Endothelial cell of umbilical vein (primary cell): ENCODE measurements around the gene SLC25A21. TPM values are rescaled to one million over a fixed set of nuclear protein-coding genes. Genes with fewer than 3 reads are reported as not detected.

Source experiments
- BruUV-seq: library from RNA; stranded (reverse); fragments of 400-500 nt; replicated peaks from 2 replicates; lab custom pipeline; 2021; lab: Mats Ljungman, UMichigan
- CTCF ChIA-PET: fragments of 300-600, 350-600 bp; sonication (Branson Sonifier 250); formaldehyde crosslinking; loops from one replicate; lab custom pipeline; 2021; ENCODE audit warnings: antibody characterized with exemption, inconsistent platforms; lab: Charles Lee
- POLR2A ChIA-PET: fragments of 300-600, 350-600 bp; sonication (Branson Sonifier 250); formaldehyde crosslinking; loops from one replicate; lab custom pipeline; 2021; ENCODE audit warnings: antibody characterized with exemption, inconsistent platforms; lab: Charles Lee
- DNase-seq: peaks from one replicate; pipeline ENCODE4 v3.0.0-alpha.2; 2011; ENCODE audit warnings: low read depth, low spot score
- FAIRE-seq: peaks from 2 replicates; lab custom pipeline; 2011; peaks lifted over from hg19 to GRCh38; lab: Jason Lieb, UNC
- H2AFZ ChIP-seq: 2 replicates; pipeline ENCODE4 v1.6.0; 2012; ENCODE audit warnings: low read depth, low read length, control low read depth, inconsistent platforms
- H3K27ac ChIP-seq: 2 replicates; pipeline ENCODE4 v1.5.1; 2011; ENCODE audit warnings: low read depth, mild to moderate bottlenecking, control low read depth, low read length, moderate library complexity; ENCODE audit not compliant: insufficient read depth
- H3K27me3 ChIP-seq, 2 experiments: 2 replicates each; pipeline versions ENCODE4 v1.6.0 to v1.6.1; 2011; ENCODE audit warnings: low read length in 2 of 2, mixed read lengths in 1 of 2; ENCODE audit not compliant: control insufficient read depth in 2 of 2, insufficient read depth in 2 of 2
- H3K36me3 ChIP-seq, 2 experiments: 2 replicates in 1 of 2; 3 replicates in 1 of 2; pipeline ENCODE4 v1.5.1; 2011; ENCODE audit warnings: low read length in 2 of 2, mild to moderate bottlenecking in 1 of 2, moderate library complexity in 1 of 2; ENCODE audit not compliant: control insufficient read depth in 2 of 2, insufficient read depth in 2 of 2; ENCODE audit errors: extremely low read depth in 1 of 2
- H3K4me1 ChIP-seq: 3 replicates; pipeline ENCODE4 v1.5.1; 2011; ENCODE audit warnings: mild to moderate bottlenecking, low read length; ENCODE audit not compliant: control insufficient read depth, insufficient read depth; ENCODE audit errors: extremely low read depth
- H3K4me2 ChIP-seq: 2 replicates; pipeline ENCODE4 v1.6.1; 2011; ENCODE audit warnings: low read length, control low read depth, mixed read lengths; ENCODE audit not compliant: insufficient read depth
- H3K4me3 ChIP-seq, 3 experiments: fragments of 200-600 bp in 1 of 3; sonication (generic), shearing (Covaris generic) in 1 of 3; replicated peaks in 1 of 3; 2 replicates each; pipeline ENCODE4 v1.5.1; 2011 to 2016; ENCODE audit warnings: control low read depth in 3 of 3, low read length in 3 of 3, mild to moderate bottlenecking in 2 of 3, inconsistent platforms in 1 of 3, low read depth in 1 of 3, moderate library complexity in 1 of 3; ENCODE audit not compliant: insufficient read depth in 1 of 3
- H3K79me2 ChIP-seq: 2 replicates; pipeline ENCODE4 v1.6.0; 2012; ENCODE audit warnings: low read length, inconsistent platforms; ENCODE audit not compliant: control insufficient read depth, insufficient read depth
- H3K9ac ChIP-seq: replicated peaks from 2 replicates; pipeline ENCODE3; 2011; ENCODE audit warnings: low read length, control low read depth; ENCODE audit not compliant: insufficient read depth; ENCODE audit errors: extremely low read depth
- H3K9me1 ChIP-seq: replicated peaks from 3 replicates; pipeline ENCODE4 v1.6.0; 2011; ENCODE audit warnings: mild to moderate bottlenecking, low read length; ENCODE audit not compliant: control insufficient read depth, insufficient read depth; ENCODE audit errors: extremely low read depth
- H3K9me3 ChIP-seq: replicated peaks from 2 replicates; pipeline ENCODE4 v1.5.1; 2012; ENCODE audit warnings: low read length, inconsistent platforms; ENCODE audit not compliant: control insufficient read depth, insufficient read depth
- H4K20me1 ChIP-seq: replicated peaks from 2 replicates; pipeline ENCODE3; 2011; ENCODE audit warnings: mild to moderate bottlenecking, low read length; ENCODE audit not compliant: control insufficient read depth, insufficient read depth; ENCODE audit errors: extremely low read depth
- CTCF ChIP-seq, 2 donors: IDR thresholded peaks; 1 replicate in 1 of 2; 2 replicates in 1 of 2; pipeline ENCODE4 v1.5.1; 2011; ENCODE audit warnings: low read length in 2 of 2, mild to moderate bottlenecking in 2 of 2, moderate library complexity in 2 of 2, control low read depth in 1 of 2, inconsistent platforms in 1 of 2, low read depth in 1 of 2; ENCODE audit not compliant: insufficient read depth in 1 of 2; ENCODE audit errors: extremely low read depth in 1 of 2
- EZH2 ChIP-seq: IDR thresholded peaks from 2 replicates; pipeline ENCODE4 v1.6.1; 2012; ENCODE audit warnings: borderline replicate concordance, low read depth, mild to moderate bottlenecking, moderate library complexity, low read length, inconsistent platforms; ENCODE audit not compliant: severe bottlenecking
- FOS ChIP-seq: IDR thresholded peaks from 2 replicates; pipeline ENCODE4 v1.6.1; 2011; ENCODE audit warnings: mild to moderate bottlenecking, low read length, moderate library complexity, borderline replicate concordance; ENCODE audit not compliant: insufficient read depth
- GATA2 ChIP-seq: IDR thresholded peaks from 2 replicates; pipeline ENCODE4 v1.7.0; 2011; ENCODE audit warnings: low read depth, mild to moderate bottlenecking, moderate library complexity, mixed read lengths, low read length; ENCODE audit not compliant: insufficient read length, insufficient read depth
- JUN ChIP-seq: IDR thresholded peaks from 2 replicates; pipeline ENCODE4 v1.6.1; 2011; ENCODE audit warnings: borderline replicate concordance, low read depth; ENCODE audit not compliant: insufficient read length, insufficient read depth
- MAX ChIP-seq: IDR thresholded peaks from 2 replicates; pipeline ENCODE4 v1.6.1; 2011; ENCODE audit not compliant: insufficient read depth, insufficient read length
- MYC ChIP-seq: IDR thresholded peaks from one replicate; pipeline ENCODE4 v1.6.1; 2011; ENCODE audit warnings: mild to moderate bottlenecking, low read depth, low read length
- POLR2A ChIP-seq: IDR thresholded peaks from 2 replicates; pipeline ENCODE4 v1.6.1; 2012; ENCODE audit warnings: low read depth, mild to moderate bottlenecking, control low read depth, low read length
- POLR2AphosphoS5 ChIP-seq: IDR thresholded peaks from 2 replicates; pipeline ENCODE4 v1.6.1; 2012; ENCODE audit warnings: low read depth, mild to moderate bottlenecking, control low read depth, low read length, moderate library complexity; ENCODE audit not compliant: insufficient read depth
- dilution Hi-C: fragments of 300-500 bp; cut with MboI; formaldehyde crosslinking; loops from one replicate; pipeline ENCODE4 v1.15.0; 2019; ENCODE audit warnings: low sequenced_read_pairs; ENCODE audit not compliant: extremely low pct_ligation_motif_present
- intact Hi-C: fragments of 100-400 bp; cut with micrococcal nuclease; formaldehyde crosslinking; loops from one replicate; pipeline ENCODE4 v1.10.0; 2022
- polyA plus RNA-seq, 4 experiments: library from polyadenylated mRNA; depleted of rRNA in 3 of 4; stranded (reverse) in 3 of 4; unstranded in 1 of 4; fragments of >200 nt; gene quantifications; 2 replicates each; pipeline versions ENCODE4 v1.2.1 to v1.2.3, GENCODE V29; 2011 to 2012; ENCODE audit warnings: missing spikeins in 1 of 4
- total RNA-seq: library from RNA; stranded (reverse); gene quantifications from 2 replicates; pipeline ENCODE4 v1.2.3, GENCODE V29; 2021

The SLC25A21 gene
- total and polyA plus RNA-seq, 2 donors (not counting 3 experiments of a cell fraction or from before 2014, with no cell fraction given), result 0.98 to 1.4 TPM

- ChIA-PET CTCF (interaction anchor here (1.0 to 6.6 kb wide), 11 partner anchors 10 to 583 kb away, joined by 3 to 49 read pairs (median 4); no protein-coding TSS in a partner anchor), POLR2A (no interaction called here)
- DNase-seq (no peak), FAIRE-seq (no peak)
- no peak overlapping the region for H3K27ac ChIP-seq
- intact Hi-C loops, result loop anchor here (1.0 to 5.0 kb wide), 2 partner anchors 470 to 585 kb away; no protein-coding TSS in a partner anchor
- no peaks in the 10 kb centered on the region for H3K9me3 ChIP-seq
- H3K4me2 ChIP-seq, result peak overlapping the region; percentile 31
- dilution Hi-C loops, result loop anchor here (10.0 kb wide), 1 partner anchor 507 kb away; no protein-coding TSS in a partner anchor
- TF ChIP-seq POLR2AphosphoS5, result no peak
- no peak for TF ChIP-seq POLR2A
- no peak for TF ChIP-seq EZH2
- no peak for TF ChIP-seq JUN
- no peak for TF ChIP-seq MAX
- no peak for TF ChIP-seq MYC
- TF ChIP-seq CTCF (IDR thresholded peaks at IDR 0.05; ENCODE audit: extremely low read depth in 1 of 2, insufficient read depth in 1 of 2, low read depth in 1 of 2, low read length in 2 of 2), result no peak
- TF ChIP-seq FOS, result no peak
- no peak for TF ChIP-seq GATA2
- peaks cover 53 to 84% of the 10 kb centered on the region in 2 experiments for H3K27me3 ChIP-seq
- peak overlapping the region; percentile 83 for H2AFZ ChIP-seq
- peaks cover 10% of the 10 kb centered on the region for H3K4me1 ChIP-seq
- no peaks in the 10 kb centered on the region for H3K79me2 ChIP-seq
- peak overlapping the region in 2 of 3 experiments; percentile 31 to 35 for H3K4me3 ChIP-seq
- H3K36me3 ChIP-seq, result no peaks in the 10 kb centered on the region
- peaks cover 3% of the 10 kb centered on the region for H4K20me1 ChIP-seq
- H3K9ac ChIP-seq, result no peak overlapping the region
- BruUV-seq, result no TSS peak
- no peaks in the 10 kb centered on the region for H3K9me1 ChIP-seq
Measured at GRCh38 chr14:36647417-36647823, 525.0 kb downstream of the SLC25A21 start.
